SK-N-SH treated with all-trans-retinoic acid at 6 μM for 48 hours (cell line): ENCODE data around the gene UNC5B.

Experiments used
- ARNTL ChIP-seq: fragments of 450-650 bp; formaldehyde crosslinking; IDR thresholded peaks from 2 replicates; pipeline ENCODE4 v1.5.0; 2020; ENCODE audit warnings: low read depth, mild to moderate bottlenecking, moderate library complexity, borderline replicate concordance
- BACH2 ChIP-seq: fragments of 250-450 bp; sonication (Bioruptor Pico); IDR thresholded peaks from 2 replicates; pipeline ENCODE4 v1.9.0; 2021; ENCODE audit warnings: mild to moderate bottlenecking, borderline replicate concordance
- CREB5 ChIP-seq: fragments of 250-450 bp; sonication (Bioruptor Pico); IDR thresholded peaks from 2 replicates; pipeline ENCODE4 v1.5.1; 2020; ENCODE audit warnings: low read depth, mild to moderate bottlenecking, moderate library complexity
- CSDC2 ChIP-seq: fragments of 250-450 bp; sonication (Bioruptor Pico); IDR thresholded peaks from 2 replicates; pipeline ENCODE4 v1.5.0; 2020; ENCODE audit warnings: mild to moderate bottlenecking, moderate library complexity
- GLIS3 ChIP-seq: fragments of 250-450 bp; sonication (Bioruptor Pico); IDR thresholded peaks from 2 replicates; pipeline ENCODE4 v1.5.0; 2020; ENCODE audit warnings: mild to moderate bottlenecking, moderate library complexity
- PATZ1 ChIP-seq: fragments of 250-450 bp; sonication (Bioruptor Pico); IDR thresholded peaks from 2 replicates; pipeline ENCODE4 v1.8.0; 2020; ENCODE audit warnings: mild to moderate bottlenecking, moderate library complexity, borderline replicate concordance
- PPARA ChIP-seq: fragments of 250-450 bp; sonication (Bioruptor Pico); IDR thresholded peaks from 2 replicates; pipeline ENCODE4 v1.5.0; 2020; ENCODE audit warnings: mild to moderate bottlenecking, borderline replicate concordance
- RARB ChIP-seq: fragments of 250-450 bp; sonication (Bioruptor Pico); IDR thresholded peaks from 2 replicates; pipeline ENCODE4 v1.8.0; 2021; ENCODE audit warnings: mild to moderate bottlenecking, moderate library complexity
- SNAI2 ChIP-seq: fragments of 250-450 bp; sonication (Bioruptor Pico); IDR thresholded peaks from 2 replicates; pipeline ENCODE4 v1.5.0; 2020; ENCODE audit warnings: mild to moderate bottlenecking, moderate library complexity
- TSHZ2 ChIP-seq: fragments of 250-450 bp; sonication (Bioruptor Pico); IDR thresholded peaks from 2 replicates; pipeline ENCODE4 v1.5.0; 2020; ENCODE audit warnings: mild to moderate bottlenecking, moderate library complexity
- ZC3H10 ChIP-seq: fragments of 250-450 bp; sonication (Bioruptor Pico); IDR thresholded peaks from 2 replicates; pipeline ENCODE4 v1.5.1; 2021; ENCODE audit warnings: mild to moderate bottlenecking, moderate library complexity
- ZFP3 ChIP-seq: fragments of 250-450 bp; sonication (Bioruptor Pico); IDR thresholded peaks from 2 replicates; pipeline ENCODE4 v1.5.0; 2020; ENCODE audit warnings: mild to moderate bottlenecking, moderate library complexity
- ZNF70 ChIP-seq: fragments of 450-650 bp; formaldehyde crosslinking; IDR thresholded peaks from 2 replicates; pipeline ENCODE4 v1.5.0; 2020; ENCODE audit warnings: mild to moderate bottlenecking, moderate library complexity
- ZNF8 ChIP-seq: fragments of 450-650 bp; formaldehyde crosslinking; IDR thresholded peaks from 2 replicates; pipeline ENCODE4 v1.5.0; 2020; ENCODE audit warnings: mild to moderate bottlenecking, moderate library complexity

GRCh38 chr10:71197955-71198354, 14.4 kb upstream of the UNC5B start:
- TF ChIP-seq ARNTL (no peak), ZNF8 (CRISPR knock-in tag) (no peak), CSDC2 (CRISPR knock-in tag) (no peak), SNAI2 (no peak), ZFP3 (CRISPR knock-in tag) (no peak), BACH2 (CRISPR knock-in tag) (no peak), PATZ1 (CRISPR knock-in tag) (no peak), CREB5 (CRISPR knock-in tag) (no peak), ZNF70 (CRISPR knock-in tag) (no peak), GLIS3 (no peak), ZC3H10 (no peak), TSHZ2 (CRISPR knock-in tag) (no peak), RARB (CRISPR knock-in tag) (no peak), PPARA (CRISPR knock-in tag) (no peak)
